GM21526 (cell line): ENCODE results near the gene NPIPA7.
"Not testable (repeated sequence)": the region's sequence is repeated elsewhere in the genome, so short reads cannot be mapped to it uniquely, and the experiment has no call there.

Experiments
- ATAC-seq: cut with Tn5 transposase; IDR thresholded peaks from one replicate; pipeline ENCODE4 v1.9.1; 2021; ENCODE audit warnings: moderate library complexity; ENCODE audit not compliant: unreplicated experiment, low FRiP score

The NPIPA7 gene

GRCh38 chr16:16417914-16418544, 39.1 kb downstream of the NPIPA7 start:
- ATAC-seq, result not testable (repeated sequence)

GRCh38 chr16:16420515-16420914, 41.6 kb downstream of the NPIPA7 start:
- not testable (repeated sequence) for ATAC-seq

- not testable (repeated sequence) for ATAC-seq
Observed at GRCh38 chr16:16425146-16425545, 46.2 kb downstream of the NPIPA7 start.

- ATAC-seq, result not testable (repeated sequence)
Observed at GRCh38 chr16:16431135-16431534, 52.2 kb downstream of the NPIPA7 start.

- ATAC-seq, result not testable (repeated sequence)
Observed at GRCh38 chr16:16434711-16435110, 55.8 kb downstream of the NPIPA7 start.

GRCh38 chr16:16441401-16441800, 62.5 kb downstream of the NPIPA7 start:
- ATAC-seq, result not testable (repeated sequence)
